Measurements from ENCODE around the gene PLPP3. TPM values are rescaled to one million over a fixed set of nuclear protein-coding genes. Genes with fewer than 3 reads are reported as not detected.

The PLPP3 gene
- total RNA-seq, 1 experiment from 2014 or later, result 3.4 TPM

DNA sequence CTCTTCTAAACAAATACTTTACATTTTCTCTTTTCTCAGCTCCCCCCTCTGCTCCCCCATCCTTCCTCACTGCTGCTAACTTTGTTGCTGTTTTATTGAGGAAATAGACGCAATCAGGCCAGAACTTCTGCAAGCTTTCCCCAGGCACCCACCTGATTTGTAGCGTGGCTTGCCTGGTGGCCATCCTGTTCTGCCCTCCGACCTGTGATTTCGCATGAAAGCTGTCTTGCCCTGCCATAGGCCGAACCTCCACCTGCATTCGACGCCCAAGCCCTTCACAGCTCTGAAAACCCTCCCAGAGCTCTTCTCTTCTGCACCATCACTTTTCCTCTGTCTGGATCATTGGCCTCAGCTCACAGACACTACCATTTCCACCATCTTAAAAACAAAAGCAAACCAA lies 100.6 kb downstream of the PLPP3 start:
- intact Hi-C loops (cut with micrococcal nuclease), result no loop called here
- RAD21 ChIA-PET (ENCODE audit: low non-redundant PET in 1 of 2, low total read pairs in 2 of 2, uncharacterized antibody in 2 of 2, unreplicated experiment in 2 of 2), result no interaction called here

More for the DNA sequence above, 100.6 kb downstream of the PLPP3 start:
- Histone ChIP-seq H3K9me2 (ENCODE audit: insufficient read depth) (no peaks in the 10 kb centered on the region), H3K4me3 (replicated peaks in 1 of 2; ENCODE audit: low read depth in 1 of 2, low read length in 2 of 2) (no peak overlapping the region), H3K36me3 (ENCODE audit: control insufficient read depth in 1 of 2, insufficient read depth in 2 of 2, low read length in 2 of 2) (no peaks in the 10 kb centered on the region), H3K4me1 (ENCODE audit: control insufficient read depth in 1 of 2, insufficient read depth in 2 of 2, low read length in 2 of 2) (peaks cover 6 to 12% of the 10 kb centered on the region in 2 experiments; a peak in 3 of 4 replicates), H3K9me3 (ENCODE audit: control insufficient read depth in 1 of 2, insufficient read depth in 1 of 2, low read depth in 1 of 2, low read length in 2 of 2) (no peaks in the 10 kb centered on the region), H2AFZ (ENCODE audit: low read depth, low read length, poor library complexity, severe bottlenecking) (no peak overlapping the region), H3K4me2 (ENCODE audit: low read length) (no peak overlapping the region), H3K79me2 (ENCODE audit: insufficient read depth, low read length) (no peaks in the 10 kb centered on the region), H3K27ac (ENCODE audit: low read depth, low read length) (no peak overlapping the region), H4K20me1 (ENCODE audit: insufficient read depth) (no peaks in the 10 kb centered on the region), H3K27me3 (ENCODE audit: insufficient read depth, low read length) (no peaks in the 10 kb centered on the region), H3K9ac (ENCODE audit: low read length) (no peak overlapping the region)
- CTCF ChIA-PET, result no interaction called here
- POLR2A ChIA-PET, result no interaction called here
- DNase-seq (ENCODE audit: low read depth, low spot score) (no peak), ATAC-seq (no peak)
- TF ChIP-seq, protein P1, sequence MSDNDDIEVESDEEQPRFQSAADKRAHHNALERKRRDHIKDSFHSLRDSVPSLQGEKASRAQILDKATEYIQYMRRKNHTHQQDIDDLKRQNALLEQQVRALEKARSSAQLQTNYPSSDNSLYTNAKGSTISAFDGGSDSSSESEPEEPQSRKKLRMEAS (IDR thresholded peaks at IDR 0.05), result no peak
- no peak for TF ChIP-seq ELF1 (IDR thresholded peaks at IDR 0.05; ENCODE audit: borderline replicate concordance, low read depth)
- no peak for TF ChIP-seq SP1 (IDR thresholded peaks at IDR 0.05; ENCODE audit: low read depth)
- TF ChIP-seq ZFX (IDR thresholded peaks at IDR 0.05), result no peak
- TF ChIP-seq, protein P2, sequence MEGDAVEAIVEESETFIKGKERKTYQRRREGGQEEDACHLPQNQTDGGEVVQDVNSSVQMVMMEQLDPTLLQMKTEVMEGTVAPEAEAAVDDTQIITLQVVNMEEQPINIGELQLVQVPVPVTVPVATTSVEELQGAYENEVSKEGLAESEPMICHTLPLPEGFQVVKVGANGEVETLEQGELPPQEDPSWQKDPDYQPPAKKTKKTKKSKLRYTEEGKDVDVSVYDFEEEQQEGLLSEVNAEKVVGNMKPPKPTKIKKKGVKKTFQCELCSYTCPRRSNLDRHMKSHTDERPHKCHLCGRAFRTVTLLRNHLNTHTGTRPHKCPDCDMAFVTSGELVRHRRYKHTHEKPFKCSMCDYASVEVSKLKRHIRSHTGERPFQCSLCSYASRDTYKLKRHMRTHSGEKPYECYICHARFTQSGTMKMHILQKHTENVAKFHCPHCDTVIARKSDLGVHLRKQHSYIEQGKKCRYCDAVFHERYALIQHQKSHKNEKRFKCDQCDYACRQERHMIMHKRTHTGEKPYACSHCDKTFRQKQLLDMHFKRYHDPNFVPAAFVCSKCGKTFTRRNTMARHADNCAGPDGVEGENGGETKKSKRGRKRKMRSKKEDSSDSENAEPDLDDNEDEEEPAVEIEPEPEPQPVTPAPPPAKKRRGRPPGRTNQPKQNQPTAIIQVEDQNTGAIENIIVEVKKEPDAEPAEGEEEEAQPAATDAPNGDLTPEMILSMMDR (IDR thresholded peaks at IDR 0.05 in 2 of 3, conservative IDR thresholded peaks at IDR 0.05 in 1 of 3; ENCODE audit: borderline replicate concordance in 1 of 3, insufficient read depth in 1 of 3, low read depth in 2 of 3, low read length in 2 of 3), result no peak
- BruUV-seq (replicated peaks), result no TSS peak
